ENCODE results near the gene PHACTR3. TPM values are rescaled to one million over a fixed set of nuclear protein-coding genes. Genes with fewer than 3 reads are reported as not detected.

Gene PHACTR3
- total RNA-seq, 1 experiment from 2014 or later = not detected

DNA sequence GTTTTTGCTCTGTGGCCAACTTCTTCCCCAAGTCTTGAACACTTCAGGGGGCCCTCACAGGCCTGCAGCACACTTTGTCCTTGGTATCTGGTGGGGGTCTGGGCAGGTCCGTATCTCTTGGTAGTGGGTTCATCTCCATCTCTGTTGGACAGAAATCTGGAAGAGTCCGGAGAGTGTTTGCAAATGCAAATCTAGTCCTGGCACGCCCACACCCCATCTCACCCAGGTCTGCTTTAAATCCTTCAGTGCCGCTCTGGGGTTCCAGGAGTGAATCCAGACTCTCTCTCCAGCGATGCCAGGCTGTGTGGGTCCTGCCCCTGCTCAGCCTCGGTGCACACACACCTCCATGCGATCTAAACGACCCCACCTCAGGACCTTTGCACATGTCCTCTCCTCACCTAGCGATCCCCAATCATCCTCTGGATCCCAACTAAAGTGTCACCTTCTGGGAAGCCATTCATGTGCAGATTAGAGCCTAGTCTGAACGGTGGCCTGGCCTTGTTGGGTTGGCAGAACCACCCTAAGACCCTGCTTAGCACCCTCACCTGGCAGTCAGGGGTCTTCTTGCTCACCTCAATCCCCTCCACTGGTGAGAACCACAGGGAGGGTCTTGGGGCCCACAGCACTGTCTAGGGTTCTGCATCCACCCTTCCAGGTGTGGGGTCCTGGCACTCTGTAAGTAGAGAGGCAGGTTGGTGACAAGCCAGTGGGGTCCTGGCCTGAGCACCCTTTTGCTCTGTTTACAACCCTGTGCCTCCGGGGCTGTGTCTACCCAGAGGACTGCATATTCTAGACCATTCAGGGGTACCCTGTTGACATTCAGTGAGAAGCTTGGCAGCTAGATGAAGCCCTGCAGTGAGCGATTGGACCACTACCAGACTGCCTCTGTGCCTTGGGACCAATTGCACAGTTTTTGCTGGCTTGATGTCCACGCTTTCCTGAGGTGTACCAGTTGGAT, 228.3 kb downstream of the PHACTR3 start:
- Histone ChIP-seq H2BK15ac (ENCODE audit: low read depth, low read length) (no peak overlapping the region), H3K4ac (ENCODE audit: low read depth, low read length) (no peak overlapping the region), H3K4me1 (ENCODE audit: insufficient read depth, low read length) (no peaks in the 10 kb centered on the region), H3K56ac (ENCODE audit: insufficient read length, low read depth, low read length) (no peak overlapping the region), H2BK12ac (ENCODE audit: insufficient read length, low read depth, low read length) (no peak overlapping the region), H3K79me2 (ENCODE audit: insufficient read depth, low read length) (no peaks in the 10 kb centered on the region), H2AFZ (ENCODE audit: low read length) (no peak overlapping the region), H2BK5ac (ENCODE audit: insufficient read length, low read length) (no peak overlapping the region), H3K4me2 (ENCODE audit: insufficient read depth, insufficient read length, low read length) (no peak overlapping the region), H3K9me3 (ENCODE audit: control insufficient read depth, low read depth, low read length) (no peaks in the 10 kb centered on the region), H3K9ac (ENCODE audit: extremely low read depth, insufficient read length, low read length) (no peak overlapping the region), H3K18ac (ENCODE audit: insufficient read length, low read depth, low read length) (no peak overlapping the region), H4K20me1 (ENCODE audit: control insufficient read depth, insufficient read depth, insufficient read length) (no peaks in the 10 kb centered on the region), H3K23me2 (ENCODE audit: insufficient read length, low read depth, low read length, poor library complexity, severe bottlenecking) (peaks cover 3% of the 10 kb centered on the region), H3T11ph (ENCODE audit: low read length) (no peak overlapping the region), H3K23ac (ENCODE audit: insufficient read length, low read depth, low read length) (no peak overlapping the region), H3K27me3 (ENCODE audit: insufficient read depth, low read length) (no peaks in the 10 kb centered on the region), H3K14ac (ENCODE audit: insufficient read depth, low read length) (no peak overlapping the region; the same call in 1 of the 2 replicates), H3K27ac (ENCODE audit: insufficient read length, low read depth, low read length) (no peak overlapping the region), H4K5ac (ENCODE audit: insufficient read length, low read depth, low read length) (no peak overlapping the region), H3K79me1 (ENCODE audit: insufficient read depth, low read depth, low read length, poor library complexity, severe bottlenecking) (no peaks in the 10 kb centered on the region), H2AK5ac (ENCODE audit: insufficient read length, low read length) (no peak overlapping the region), H2BK20ac (ENCODE audit: low read depth, low read length, poor library complexity, severe bottlenecking) (no peak overlapping the region), H2BK120ac (ENCODE audit: low read depth, low read length, poor library complexity, severe bottlenecking) (no peak overlapping the region), H4K91ac (ENCODE audit: insufficient read length, low read depth, low read length) (no peak overlapping the region), H4K8ac (replicated peaks; ENCODE audit: insufficient read length, low read depth, low read length) (no peak overlapping the region)
- H3K4me3 Mint-ChIP-seq = no peak overlapping the region
- H3K36me3 Mint-ChIP-seq (ENCODE audit: insufficient read depth in 1 of 3, low read depth in 3 of 3) = no peaks in the 10 kb centered on the region
- H3K27ac Mint-ChIP-seq = no peak overlapping the region
- peaks cover 11 to 14% of the 10 kb centered on the region in 2 experiments for H3K4me1 Mint-ChIP-seq
- WGBS (ENCODE audit: extremely low coverage, insufficient read length, low lambda C conversion rate) = no CpG with 5 or more reads among the region's 13 CpGs
- DNase-seq = no peak
- TF ChIP-seq, protein P1, sequence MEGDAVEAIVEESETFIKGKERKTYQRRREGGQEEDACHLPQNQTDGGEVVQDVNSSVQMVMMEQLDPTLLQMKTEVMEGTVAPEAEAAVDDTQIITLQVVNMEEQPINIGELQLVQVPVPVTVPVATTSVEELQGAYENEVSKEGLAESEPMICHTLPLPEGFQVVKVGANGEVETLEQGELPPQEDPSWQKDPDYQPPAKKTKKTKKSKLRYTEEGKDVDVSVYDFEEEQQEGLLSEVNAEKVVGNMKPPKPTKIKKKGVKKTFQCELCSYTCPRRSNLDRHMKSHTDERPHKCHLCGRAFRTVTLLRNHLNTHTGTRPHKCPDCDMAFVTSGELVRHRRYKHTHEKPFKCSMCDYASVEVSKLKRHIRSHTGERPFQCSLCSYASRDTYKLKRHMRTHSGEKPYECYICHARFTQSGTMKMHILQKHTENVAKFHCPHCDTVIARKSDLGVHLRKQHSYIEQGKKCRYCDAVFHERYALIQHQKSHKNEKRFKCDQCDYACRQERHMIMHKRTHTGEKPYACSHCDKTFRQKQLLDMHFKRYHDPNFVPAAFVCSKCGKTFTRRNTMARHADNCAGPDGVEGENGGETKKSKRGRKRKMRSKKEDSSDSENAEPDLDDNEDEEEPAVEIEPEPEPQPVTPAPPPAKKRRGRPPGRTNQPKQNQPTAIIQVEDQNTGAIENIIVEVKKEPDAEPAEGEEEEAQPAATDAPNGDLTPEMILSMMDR (conservative IDR thresholded peaks at IDR 0.05) = no peak
- H3K9me3 Mint-ChIP-seq = peaks cover 0 to 16% of the 10 kb centered on the region in 2 experiments; a peak in 2 of 5 replicates
- H3K27me3 Mint-ChIP-seq (ENCODE audit: low read depth) = peaks cover 19% of the 10 kb centered on the region

Data from H9 (cell line).